Measurements from ENCODE around the gene SPRY2. TPM values are rescaled to one million over a fixed set of nuclear protein-coding genes. Genes with fewer than 3 reads are reported as not detected.

The SPRY2 gene
- total RNA-seq, result 67.8 and 73.1 TPM in 2 replicates
- 132 and 142 TPM in 2 replicates for polyA plus RNA-seq

- peak within 1 kb of the TSS; percentile 98 for H3K4me3 ChIP-seq
- H3K4me1 ChIP-seq (ENCODE audit: low read depth), result peaks cover 26% of the 10 kb centered on the region
- no peaks in the 10 kb centered on the region for H3K27me3 ChIP-seq
These were observed at the start of gene SPRY2 for GRCh38 chr13:80341101-80341755. Gene SPRY2 (minus strand): TSS chr13:80341126. CDS start chr13:80337705, 3,421 bp downstream.

GRCh38 chr13:80390338-80390737, 49.4 kb upstream of the SPRY2 start:
- H3K4me3 ChIP-seq, result no peak overlapping the region
- no peaks in the 10 kb centered on the region for H3K36me3 ChIP-seq
- no peak overlapping the region for H3K27ac ChIP-seq
- H3K27me3 ChIP-seq, result no peaks in the 10 kb centered on the region
- TF ChIP-seq CTCF (IDR thresholded peaks at IDR 0.05; ENCODE audit: low read depth, low read length), result no peak
- H3K4me1 ChIP-seq (ENCODE audit: low read depth), result no peaks in the 10 kb centered on the region
- DNase-seq (ENCODE audit: low read depth in 1 of 2, low spot score in 1 of 2), result no peak
- no peaks in the 10 kb centered on the region for H3K9me3 ChIP-seq (ENCODE audit: low read depth)

More at GRCh38 chr13:80341101-80341755, at the start of gene SPRY2:
- Histone ChIP-seq H3K27ac (peak within 1 kb of the TSS; percentile 99), H3K9me3 (ENCODE audit: low read depth) (no peaks in the 10 kb centered on the region), H3K36me3 (peaks cover 9% of the 10 kb centered on the region)
- TF ChIP-seq CTCF (IDR thresholded peaks at IDR 0.05; ENCODE audit: low read depth, low read length), result no peak
- DNase-seq (ENCODE audit: low read depth in 1 of 2, low spot score in 1 of 2), result peak; percentile 97 to 98

GRCh38 chr13:80389073-80390038, 48.4 kb upstream of the SPRY2 start:
- no peaks in the 10 kb centered on the region for H3K9me3 ChIP-seq (ENCODE audit: low read depth)
- no peak overlapping the region for H3K4me3 ChIP-seq
- no peaks in the 10 kb centered on the region for H3K36me3 ChIP-seq
- no peaks in the 10 kb centered on the region for H3K4me1 ChIP-seq (ENCODE audit: low read depth)
- peak in 1 of 2 donors; percentile 61 for DNase-seq (ENCODE audit: low read depth in 1 of 2, low spot score in 1 of 2)
- no peak for TF ChIP-seq CTCF (IDR thresholded peaks at IDR 0.05; ENCODE audit: low read depth, low read length)
- no peak overlapping the region for H3K27ac ChIP-seq
- no peaks in the 10 kb centered on the region for H3K27me3 ChIP-seq

GRCh38 chr13:80388506-80388905, 47.6 kb upstream of the SPRY2 start:
- Histone ChIP-seq H3K4me3 (no peak overlapping the region), H3K9me3 (ENCODE audit: low read depth) (no peaks in the 10 kb centered on the region), H3K4me1 (ENCODE audit: low read depth) (no peaks in the 10 kb centered on the region), H3K27ac (no peak overlapping the region), H3K36me3 (no peaks in the 10 kb centered on the region), H3K27me3 (no peaks in the 10 kb centered on the region)
- no peak for TF ChIP-seq CTCF (IDR thresholded peaks at IDR 0.05; ENCODE audit: low read depth, low read length)
- no peak for DNase-seq (ENCODE audit: low read depth in 1 of 2, low spot score in 1 of 2)

GRCh38 chr13:80386592-80386991, 45.7 kb upstream of the SPRY2 start:
- Histone ChIP-seq H3K27ac (no peak overlapping the region), H3K27me3 (no peaks in the 10 kb centered on the region), H3K4me3 (no peak overlapping the region), H3K9me3 (ENCODE audit: low read depth) (no peaks in the 10 kb centered on the region), H3K4me1 (ENCODE audit: low read depth) (no peaks in the 10 kb centered on the region), H3K36me3 (no peaks in the 10 kb centered on the region)
- no peak for DNase-seq (ENCODE audit: low read depth in 1 of 2, low spot score in 1 of 2)
- no peak for TF ChIP-seq CTCF (IDR thresholded peaks at IDR 0.05; ENCODE audit: low read depth, low read length)
